Measurements from ENCODE around the gene SCN10A.
A peak's percentile ranks its signal among the peaks of the same experiment; 100 is the strongest.

The SCN10A gene

DNA sequence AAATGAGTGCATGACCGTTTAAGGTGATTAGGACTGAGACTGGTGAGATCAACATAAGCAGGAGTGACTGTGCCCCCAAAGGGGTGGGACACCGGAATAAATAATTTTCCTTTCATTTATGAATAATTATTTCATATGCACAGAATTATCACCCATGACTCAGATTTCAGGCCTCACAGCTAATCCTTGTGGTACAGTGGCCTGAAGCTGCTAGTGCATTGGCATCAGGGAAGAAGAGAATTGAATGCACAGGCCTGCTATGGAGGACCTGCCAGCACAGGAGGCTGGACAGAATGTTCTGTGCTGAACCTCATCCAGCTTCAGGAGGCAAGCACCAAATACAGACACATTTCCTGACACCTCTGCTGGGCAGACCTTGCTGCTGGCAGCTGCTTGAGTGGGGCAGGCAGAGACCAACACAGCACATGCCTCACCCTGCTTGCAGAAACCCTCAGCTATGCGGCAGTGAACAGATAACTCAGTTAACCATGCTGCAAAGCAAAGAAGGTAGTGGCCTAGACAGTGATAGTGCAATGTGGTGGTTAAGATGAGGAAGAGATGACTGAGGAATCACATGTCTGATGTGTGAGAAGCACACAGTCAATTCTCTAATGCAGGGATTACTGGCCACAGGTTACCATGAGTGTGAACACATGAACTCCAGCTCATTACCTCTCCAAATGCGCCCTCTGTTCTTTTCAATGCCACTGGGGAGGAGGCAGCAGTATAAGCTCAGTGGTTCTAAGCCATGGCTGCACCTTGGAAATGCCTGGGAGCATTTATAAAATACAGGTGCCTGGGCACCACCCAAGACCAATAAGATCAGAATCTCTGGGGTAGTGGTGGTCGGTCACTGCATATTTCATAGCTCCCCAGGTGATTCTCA lies 98.4 kb downstream of the SCN10A start:
- no peak for DNase-seq

DNA sequence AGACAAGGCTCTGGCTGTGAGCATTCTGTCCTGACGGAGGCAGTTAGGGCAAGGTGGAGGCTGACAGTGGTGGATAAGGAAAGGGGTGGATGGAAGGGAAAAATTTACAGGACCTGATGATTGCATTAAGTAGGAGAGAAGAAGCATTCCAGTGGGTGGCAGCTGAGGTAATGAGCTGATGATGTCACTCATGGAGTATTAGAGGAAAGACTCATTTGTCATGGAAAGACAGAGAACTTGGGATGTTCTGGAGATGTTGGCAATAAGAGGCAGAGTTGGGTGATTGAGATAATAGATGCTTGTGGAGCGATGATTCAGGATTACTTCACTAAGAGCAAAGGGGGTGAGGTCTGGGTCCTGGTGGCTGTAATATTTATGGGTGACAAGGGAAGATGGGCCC lies 102.9 kb downstream of the SCN10A start:
- DNase-seq, result no peak

GRCh38 chr3:38711321-38711720 lies 104.7 kb downstream of the SCN10A start:
- no peak for DNase-seq

DNA sequence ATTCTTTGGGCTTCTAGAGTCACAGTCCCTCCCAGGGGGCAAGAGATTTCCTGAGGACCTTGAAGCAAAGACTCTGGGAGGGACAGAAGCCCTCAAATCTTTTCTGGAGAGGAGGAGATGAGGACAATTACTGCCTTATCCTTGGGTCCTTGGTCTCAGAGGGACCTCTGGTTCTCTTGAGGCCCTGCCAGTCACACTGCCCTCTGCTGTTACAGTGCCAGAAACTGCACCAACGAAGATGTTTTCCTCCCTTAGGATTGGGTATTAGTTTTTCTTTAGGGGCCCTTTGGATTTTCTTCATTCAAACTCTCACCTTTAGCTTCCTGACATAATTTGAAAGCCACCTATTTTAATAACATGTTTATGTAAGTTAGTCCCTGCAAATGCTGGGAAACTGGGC lies 108.3 kb downstream of the SCN10A start:
- peak; percentile 5 for DNase-seq

- DNase-seq, result no peak
Observed at GRCh38 chr3:38706961-38707360, 109.1 kb downstream of the SCN10A start.

GRCh38 chr3:38702231-38702630 lies 113.8 kb downstream of the SCN10A start:
- no peak for DNase-seq

DNA sequence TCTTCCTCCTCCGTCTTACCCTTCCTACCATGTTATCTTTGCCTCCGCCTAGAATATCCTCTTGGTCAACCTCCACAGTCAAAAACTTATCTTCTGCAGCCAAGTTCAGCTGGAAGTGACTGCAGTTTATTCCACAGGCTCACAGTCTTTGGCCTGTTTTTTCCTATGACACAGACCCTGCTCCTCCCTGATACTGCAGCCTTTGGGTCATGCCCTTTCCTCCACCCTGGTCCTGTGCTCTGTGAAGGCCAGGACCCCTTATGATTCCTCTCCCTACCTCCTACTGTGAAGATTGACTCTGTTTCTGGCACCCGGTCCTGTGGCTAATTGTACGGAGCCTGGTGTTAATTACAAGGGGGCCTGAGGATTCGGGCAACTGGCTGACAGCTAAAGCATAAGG lies 117.3 kb downstream of the SCN10A start:
- no peak for DNase-seq

- no peak for DNase-seq
Observed at GRCh38 chr3:38698061-38698460, 118.0 kb downstream of the SCN10A start.

GRCh38 chr3:38696034-38696433 lies 120.0 kb downstream of the SCN10A start:
- no peak for DNase-seq

- no peak for DNase-seq
Observed at GRCh38 chr3:38690185-38690584, 125.8 kb downstream of the SCN10A start.

DNA sequence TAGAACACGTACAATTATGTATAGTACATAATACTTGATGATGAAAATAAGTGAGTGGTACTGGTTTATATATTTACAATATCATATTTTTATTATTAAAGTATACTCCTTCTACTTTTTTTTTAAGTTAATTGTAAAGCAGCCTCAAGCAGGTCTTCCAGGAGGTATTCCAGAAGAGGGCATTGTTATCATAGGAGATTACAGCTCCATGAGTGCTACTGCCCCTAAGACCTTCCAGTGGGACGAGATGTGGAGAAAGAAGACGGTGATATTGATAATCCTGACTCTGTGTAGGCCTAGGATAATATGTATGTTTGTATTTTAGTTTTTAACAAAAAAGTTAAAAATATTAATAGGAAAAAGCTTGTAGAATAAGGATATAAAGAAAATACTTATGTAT lies 126.2 kb downstream of the SCN10A start:
- no peak for DNase-seq

DNA sequence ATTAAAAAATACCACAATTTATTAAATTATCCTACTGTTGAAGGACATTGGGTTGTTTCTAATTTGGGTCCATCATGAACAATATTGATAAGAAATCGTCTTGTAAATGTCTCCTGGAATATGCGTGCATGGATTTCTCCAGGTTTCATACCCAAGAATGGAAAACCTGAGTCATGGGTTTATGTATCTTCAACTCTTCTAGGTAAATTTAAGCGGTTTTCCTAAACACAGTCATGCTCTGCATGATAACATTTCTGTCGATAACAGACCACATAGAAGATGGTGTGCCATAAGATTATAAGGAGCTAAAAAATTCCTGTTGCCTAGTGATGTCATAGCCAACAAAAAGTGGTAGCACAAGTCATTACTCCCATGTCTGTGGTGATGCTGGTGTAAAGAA lies 126.7 kb downstream of the SCN10A start:
- no peak for DNase-seq

DNA sequence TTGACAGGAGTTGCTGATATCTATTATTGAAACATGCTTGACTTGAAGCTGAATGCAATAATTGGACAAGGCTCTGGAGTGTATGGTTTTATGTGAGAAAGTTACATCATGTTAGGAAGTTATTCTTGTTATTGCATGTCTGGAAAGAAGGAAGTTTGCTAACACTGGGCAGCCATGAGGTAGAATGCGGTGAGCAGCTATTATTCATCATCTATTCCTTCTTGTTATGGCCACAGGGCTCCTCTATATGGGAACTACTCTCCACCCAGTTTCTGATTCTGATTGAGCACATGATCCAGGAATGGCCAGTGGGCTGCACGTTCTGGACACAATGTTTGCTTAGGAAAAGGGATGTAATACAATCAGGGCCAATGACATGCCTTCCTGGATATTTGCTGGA lies 128.7 kb downstream of the SCN10A start:
- no peak for DNase-seq

DNA sequence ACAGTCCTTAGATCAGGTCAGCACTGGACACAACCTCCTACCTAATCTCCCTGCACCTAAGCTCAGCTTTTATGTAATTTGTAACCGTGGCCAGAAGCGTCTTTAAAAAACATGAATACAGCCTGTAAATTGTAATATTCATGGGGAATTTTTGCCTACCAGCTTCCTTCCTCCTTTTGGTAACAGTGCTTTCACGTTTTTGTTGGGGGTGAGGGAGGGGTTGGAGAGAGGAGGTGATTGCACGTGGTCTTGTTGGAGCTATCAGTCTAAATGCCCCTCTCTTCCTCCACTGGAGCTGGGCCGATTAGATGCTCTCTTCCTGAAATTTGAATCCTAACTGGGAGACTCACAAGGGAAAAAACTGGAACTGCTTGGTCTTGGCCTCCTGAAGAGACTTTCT lies 131.5 kb downstream of the SCN10A start:
- DNase-seq, result no peak

DNA sequence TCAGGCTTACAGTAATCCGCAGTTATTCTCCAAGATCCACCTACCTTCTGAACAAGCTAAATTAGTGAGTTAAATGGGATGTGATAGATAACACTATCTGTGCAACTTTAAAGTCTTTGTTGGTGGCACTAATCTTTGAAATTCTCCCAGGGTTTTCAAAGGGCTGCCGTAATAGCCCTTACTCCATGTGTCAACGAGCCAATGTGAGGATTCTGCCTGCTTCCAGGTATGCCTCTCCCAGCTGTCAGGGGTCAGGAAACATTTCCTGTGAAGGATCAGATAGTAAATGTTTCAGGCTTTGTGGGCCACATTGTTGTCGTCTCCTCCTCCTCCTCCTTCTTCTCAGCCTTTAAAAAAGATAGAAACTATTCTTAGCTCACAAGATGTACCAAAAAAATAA lies 146.3 kb downstream of the SCN10A start:
- no peak for DNase-seq

- DNase-seq, result no peak
Observed at GRCh38 chr3:38662544-38662943, 153.5 kb downstream of the SCN10A start.

DNA sequence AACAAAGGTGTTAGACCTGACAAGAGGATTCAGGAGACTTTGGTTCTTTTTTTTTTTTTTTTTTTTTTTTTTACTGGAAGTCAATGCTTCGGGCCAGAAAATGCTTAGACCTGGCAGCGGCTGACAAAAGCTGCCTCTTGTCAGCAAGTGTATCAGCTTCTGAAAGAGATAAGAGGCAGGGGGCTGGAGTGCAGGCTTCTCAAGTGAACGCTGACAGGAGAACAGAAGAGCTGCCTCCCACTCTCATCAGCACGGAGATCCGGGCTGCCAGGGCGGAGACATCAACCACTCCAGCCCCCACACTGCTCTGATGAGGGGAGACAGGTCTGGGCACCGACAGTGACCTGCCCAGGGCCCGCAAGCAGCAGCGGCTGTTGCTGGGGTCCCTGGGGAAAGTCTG lies 157.2 kb downstream of the SCN10A start:
- DNase-seq, result no peak

DNA sequence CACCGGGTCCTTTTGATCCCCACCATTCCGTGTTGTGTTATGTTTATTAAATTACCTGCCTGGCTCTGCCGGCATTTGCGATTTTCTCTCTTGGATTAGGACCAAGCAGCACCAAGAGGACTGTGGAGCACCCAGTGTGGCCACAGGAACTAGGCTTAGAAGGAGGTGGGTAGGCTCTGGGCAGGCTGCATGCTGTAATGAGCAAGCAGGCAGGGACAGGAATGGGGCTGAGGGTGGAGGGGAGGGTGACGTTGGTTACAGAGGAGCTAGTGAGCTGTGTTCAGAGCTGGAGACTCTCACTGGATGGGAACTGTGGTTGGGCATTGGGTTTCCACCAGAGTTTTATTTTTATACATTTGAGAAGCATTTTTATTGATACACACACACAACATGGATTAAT lies 158.6 kb downstream of the SCN10A start:
- no peak for DNase-seq

DNA sequence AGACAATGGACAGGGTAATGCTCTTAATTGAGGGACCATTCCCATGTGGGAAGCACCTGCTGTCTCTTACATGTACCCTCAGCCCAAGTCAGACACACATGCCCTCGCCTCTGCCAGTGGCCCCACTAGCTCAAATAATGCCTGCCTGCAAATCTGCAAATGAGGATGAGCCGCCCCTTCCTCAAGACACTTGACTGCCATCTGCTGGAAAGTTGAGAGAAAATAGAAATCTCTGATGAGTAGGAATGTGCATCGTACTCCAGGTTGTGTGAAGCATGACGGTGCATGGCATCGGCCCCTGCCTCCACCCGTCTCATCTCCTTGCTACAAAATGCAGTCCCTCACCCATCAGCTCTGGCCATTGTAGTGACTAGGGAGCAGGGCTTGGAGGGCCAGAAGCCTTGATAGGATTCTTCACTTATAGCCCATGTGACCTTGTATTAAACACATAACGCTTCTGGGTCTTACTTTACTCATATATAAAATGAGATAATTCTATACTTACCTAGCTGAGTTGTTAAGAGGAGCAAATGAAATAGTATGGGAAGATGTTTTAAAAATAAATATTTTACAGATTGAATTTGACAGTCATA lies 160.2 kb downstream of the SCN10A start:
- peak; percentile 52 for DNase-seq

- no peak for DNase-seq
Observed at GRCh38 chr3:38653685-38654537, 162.1 kb downstream of the SCN10A start.

DNA sequence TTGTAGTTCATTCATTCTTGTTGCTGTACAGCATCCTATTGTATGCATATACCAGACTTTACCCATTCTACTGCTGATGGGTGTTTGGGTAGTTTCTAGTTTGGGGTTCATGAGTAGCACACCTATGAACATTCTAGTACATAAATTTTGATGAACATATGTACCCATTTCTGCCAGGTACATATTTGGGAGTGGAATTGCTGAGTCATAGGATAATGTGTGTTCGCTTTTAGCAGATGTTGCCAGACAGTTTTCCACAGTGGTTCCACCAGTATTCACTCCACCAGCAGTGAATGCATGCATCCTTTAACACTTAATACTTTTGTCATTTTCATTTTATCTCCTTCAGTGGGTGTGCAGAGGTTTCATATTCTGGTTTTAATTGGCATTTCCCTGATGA lies 163.1 kb downstream of the SCN10A start:
- DNase-seq, result no peak

- DNase-seq, result peak; percentile 76
Observed at GRCh38 chr3:38651153-38651789, 164.7 kb downstream of the SCN10A start.
